HEK293 (cell line): ENCODE data around the gene THAP7.

Experiments used
- ZNF121 ChIP-seq: fragments of 450-650 bp; formaldehyde crosslinking; IDR thresholded peaks from 2 replicates; pipeline ENCODE4 v1.5.1; 2016; ENCODE audit warnings: missing biosample characterization, missing genetic modification characterization
- ZNF777 ChIP-seq: fragments of 450-650 bp; formaldehyde crosslinking; IDR thresholded peaks from 2 replicates; pipeline ENCODE4 v1.5.1; 2017; ENCODE audit warnings: missing biosample characterization, missing genetic modification characterization, borderline replicate concordance
- TF ChIP-seq, protein P1 (sequence below): fragments of 450-650 bp; formaldehyde crosslinking; IDR thresholded peaks from 2 replicates; pipeline ENCODE4 v1.5.1; 2016; ENCODE audit warnings: missing biosample characterization, missing genetic modification characterization

DNA sequence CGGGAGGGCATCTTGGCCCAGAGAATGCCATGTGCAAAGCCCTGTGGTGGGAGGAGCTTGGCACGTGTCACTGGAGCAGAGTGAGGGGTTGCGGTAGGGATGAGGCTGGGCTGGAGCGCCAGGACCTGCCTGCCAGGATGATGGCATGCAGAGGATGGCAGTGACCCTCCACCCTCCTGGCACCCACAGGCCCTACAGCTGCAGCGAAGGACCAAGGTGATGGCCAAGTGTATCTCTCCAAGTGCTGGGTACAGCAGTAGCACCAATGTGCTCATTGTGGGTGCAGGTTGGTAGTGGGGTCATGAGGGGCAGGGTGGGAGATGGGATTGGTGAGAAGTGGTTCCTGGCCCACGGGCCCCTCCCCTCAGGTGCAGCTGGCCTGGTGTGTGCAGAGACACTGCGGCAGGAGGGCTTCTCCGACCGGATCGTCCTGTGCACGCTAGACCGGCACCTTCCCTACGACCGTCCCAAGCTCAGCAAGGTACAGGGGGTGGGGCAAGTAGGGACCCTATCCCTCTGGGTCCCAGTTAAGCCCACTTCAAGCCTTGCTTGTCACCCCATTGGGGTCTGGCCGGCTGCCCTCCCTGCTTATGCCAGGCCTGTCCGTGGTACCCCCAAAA is 27.5 kb downstream of the THAP7 start:
- TF ChIP-seq ZNF121 (tag by site-specific recombination): no peak
- TF ChIP-seq ZNF777 (tag by site-specific recombination): no peak
- TF ChIP-seq, protein P1, sequence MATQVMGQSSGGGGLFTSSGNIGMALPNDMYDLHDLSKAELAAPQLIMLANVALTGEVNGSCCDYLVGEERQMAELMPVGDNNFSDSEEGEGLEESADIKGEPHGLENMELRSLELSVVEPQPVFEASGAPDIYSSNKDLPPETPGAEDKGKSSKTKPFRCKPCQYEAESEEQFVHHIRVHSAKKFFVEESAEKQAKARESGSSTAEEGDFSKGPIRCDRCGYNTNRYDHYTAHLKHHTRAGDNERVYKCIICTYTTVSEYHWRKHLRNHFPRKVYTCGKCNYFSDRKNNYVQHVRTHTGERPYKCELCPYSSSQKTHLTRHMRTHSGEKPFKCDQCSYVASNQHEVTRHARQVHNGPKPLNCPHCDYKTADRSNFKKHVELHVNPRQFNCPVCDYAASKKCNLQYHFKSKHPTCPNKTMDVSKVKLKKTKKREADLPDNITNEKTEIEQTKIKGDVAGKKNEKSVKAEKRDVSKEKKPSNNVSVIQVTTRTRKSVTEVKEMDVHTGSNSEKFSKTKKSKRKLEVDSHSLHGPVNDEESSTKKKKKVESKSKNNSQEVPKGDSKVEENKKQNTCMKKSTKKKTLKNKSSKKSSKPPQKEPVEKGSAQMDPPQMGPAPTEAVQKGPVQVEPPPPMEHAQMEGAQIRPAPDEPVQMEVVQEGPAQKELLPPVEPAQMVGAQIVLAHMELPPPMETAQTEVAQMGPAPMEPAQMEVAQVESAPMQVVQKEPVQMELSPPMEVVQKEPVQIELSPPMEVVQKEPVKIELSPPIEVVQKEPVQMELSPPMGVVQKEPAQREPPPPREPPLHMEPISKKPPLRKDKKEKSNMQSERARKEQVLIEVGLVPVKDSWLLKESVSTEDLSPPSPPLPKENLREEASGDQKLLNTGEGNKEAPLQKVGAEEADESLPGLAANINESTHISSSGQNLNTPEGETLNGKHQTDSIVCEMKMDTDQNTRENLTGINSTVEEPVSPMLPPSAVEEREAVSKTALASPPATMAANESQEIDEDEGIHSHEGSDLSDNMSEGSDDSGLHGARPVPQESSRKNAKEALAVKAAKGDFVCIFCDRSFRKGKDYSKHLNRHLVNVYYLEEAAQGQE (tag by site-specific recombination): no peak
